Esophagus muscularis mucosa (tissue), 4 donors: ENCODE data around the gene AHRR. TPM values are rescaled to one million over a fixed set of nuclear protein-coding genes. Genes with fewer than 3 reads are reported as not detected.

Source experiments
- DNase-seq: peaks from one replicate; pipeline ENCODE4 v3.0.0-alpha.2; 2017; ENCODE audit errors: extremely low spot score
- H3K27ac ChIP-seq, 4 donors: fragments of 200-600 bp; sonication (generic); replicated peaks in 1 of 4; 1 replicate in 3 of 4; 2 replicates in 1 of 4; pipeline ENCODE4 v1.5.1; 2016 to 2019; ENCODE audit warnings: mild to moderate bottlenecking in 1 of 4
- H3K27me3 ChIP-seq, 4 donors: fragments of 200-600 bp; sonication (generic); one replicate each; pipeline versions ENCODE4 v1.5.1 to v1.6.0; 2016 to 2019
- H3K36me3 ChIP-seq, 4 donors: fragments of 200-600 bp; sonication (generic); one replicate each; pipeline ENCODE4 v1.5.1; 2016 to 2019
- H3K4me1 ChIP-seq, 4 donors: fragments of 200-600 bp; sonication (generic); one replicate each; pipeline ENCODE4 v1.5.1; 2016 to 2019
- H3K4me3 ChIP-seq, 4 donors: fragments of 200-600 bp; sonication (generic); 1 replicate in 2 of 4; 2 replicates in 2 of 4; pipeline ENCODE4 v1.5.1; 2016 to 2019; ENCODE audit warnings: mild to moderate bottlenecking in 4 of 4, moderate library complexity in 1 of 4
- H3K9me3 ChIP-seq, 4 donors: fragments of 200-600 bp; sonication (generic); 1 replicate in 3 of 4; 2 replicates in 1 of 4; pipeline ENCODE4 v1.5.1; 2016 to 2019
- EP300 ChIP-seq: sonication (generic); formaldehyde crosslinking; IDR thresholded peaks from one replicate; pipeline ENCODE4 v1.6.1; 2017; ENCODE audit warnings: antibody characterized with exemption
- POLR2A ChIP-seq: fragments of 450-650 bp; IDR thresholded peaks from one replicate; pipeline ENCODE4 v1.6.1; 2017; ENCODE audit warnings: antibody characterized with exemption, moderate library complexity, mild to moderate bottlenecking, low read depth
- POLR2AphosphoS5 ChIP-seq, 2 donors: sonication (generic); formaldehyde crosslinking; IDR thresholded peaks; one replicate each; pipeline ENCODE4 v1.6.1; 2017; ENCODE audit warnings: antibody characterized with exemption in 2 of 2
- WGBS: methylation state at CpG from one replicate; pipeline ENCODE4 v1.1.5; 2018; 5-methylcytosine and 5-hydroxymethylcytosine counted together
- intact Hi-C: fragments of 100-400 bp; cut with DNase I; formaldehyde crosslinking; loops from one replicate; pipeline ENCODE4 v1.15.1; 2023
- total RNA-seq, 4 donors: library from RNA; depleted of rRNA; stranded (reverse); fragments of >200 nt; gene quantifications; one replicate each; pipeline versions ENCODE4 v1.1.0 to v1.2.1, GENCODE V29; 2016
- TF ChIP-seq, protein P1 (sequence below), 3 experiments: fragments of 200-600 bp in 2 of 3; fragments of 450-650 bp in 1 of 3; sonication (generic) in 2 of 3; IDR thresholded peaks; one replicate each; pipeline ENCODE4 v1.5.1; 2017 to 2019; ENCODE audit warnings: antibody characterized with exemption in 3 of 3, mild to moderate bottlenecking in 2 of 3, moderate library complexity in 1 of 3

Gene AHRR
- total RNA-seq, 4 donors from 2014 or later: 0.33 to 5.5 (median 0.86) TPM

DNA sequence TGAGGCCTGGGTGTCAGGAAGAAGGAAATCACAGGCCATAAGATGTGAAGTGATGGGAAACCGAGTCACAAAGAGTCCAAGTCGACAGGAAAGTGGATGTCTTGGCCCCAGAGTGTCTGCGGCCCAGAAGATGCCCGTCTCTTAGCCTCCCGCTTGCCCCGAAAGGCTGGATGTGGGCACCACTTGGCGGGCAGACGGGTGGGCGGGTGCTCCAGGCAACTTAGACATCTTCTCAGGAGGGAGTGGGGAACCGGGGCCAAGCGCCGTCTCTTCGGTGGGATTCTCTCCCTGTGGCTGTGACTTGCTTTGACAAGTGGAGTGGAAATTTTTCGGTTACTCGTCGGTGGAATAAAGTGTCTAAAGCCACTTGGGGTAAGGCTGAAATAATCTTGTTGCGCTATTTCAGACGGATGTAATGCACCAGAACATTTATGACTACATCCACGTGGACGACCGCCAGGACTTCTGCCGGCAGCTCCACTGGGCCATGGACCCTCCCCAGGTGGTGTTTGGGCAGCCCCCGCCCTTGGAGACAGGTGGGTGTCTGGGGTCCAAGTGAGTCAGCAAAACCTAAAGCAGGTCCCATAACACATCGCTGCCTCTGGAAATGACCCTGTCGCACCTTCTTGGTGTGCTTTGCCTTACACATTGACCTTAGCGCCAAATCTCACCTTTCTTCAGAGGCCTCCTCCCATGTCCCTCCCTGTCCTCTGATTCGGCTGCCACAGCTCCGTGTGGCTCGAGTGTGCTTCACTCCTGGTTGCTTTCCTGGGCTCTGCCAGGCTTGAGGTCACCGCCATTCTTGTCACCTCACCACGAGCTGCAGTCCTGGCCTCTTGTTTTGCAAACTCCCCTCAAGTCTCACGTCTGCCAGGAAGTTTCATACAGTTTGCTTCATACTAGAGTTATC lies 101.1 kb downstream of the AHRR start:
- 84% methylated on average over 32 of the region's 32 CpGs for WGBS
- Histone ChIP-seq H3K4me1 (no peaks in the 10 kb centered on the region), H3K27me3 (peaks cover 0 to 6% (median 0%) of the 10 kb centered on the region in 4 donors), H3K36me3 (no peaks in the 10 kb centered on the region), H3K27ac (no peak overlapping the region), H3K9me3 (no peaks in the 10 kb centered on the region), H3K4me3 (no peak overlapping the region)
- DNase-seq: no peak
- intact Hi-C loops: no loop called here
- TF ChIP-seq POLR2AphosphoS5 (IDR thresholded peaks at IDR 0.05) (no peak), EP300 (no peak), POLR2A (no peak)
- TF ChIP-seq, protein P1, sequence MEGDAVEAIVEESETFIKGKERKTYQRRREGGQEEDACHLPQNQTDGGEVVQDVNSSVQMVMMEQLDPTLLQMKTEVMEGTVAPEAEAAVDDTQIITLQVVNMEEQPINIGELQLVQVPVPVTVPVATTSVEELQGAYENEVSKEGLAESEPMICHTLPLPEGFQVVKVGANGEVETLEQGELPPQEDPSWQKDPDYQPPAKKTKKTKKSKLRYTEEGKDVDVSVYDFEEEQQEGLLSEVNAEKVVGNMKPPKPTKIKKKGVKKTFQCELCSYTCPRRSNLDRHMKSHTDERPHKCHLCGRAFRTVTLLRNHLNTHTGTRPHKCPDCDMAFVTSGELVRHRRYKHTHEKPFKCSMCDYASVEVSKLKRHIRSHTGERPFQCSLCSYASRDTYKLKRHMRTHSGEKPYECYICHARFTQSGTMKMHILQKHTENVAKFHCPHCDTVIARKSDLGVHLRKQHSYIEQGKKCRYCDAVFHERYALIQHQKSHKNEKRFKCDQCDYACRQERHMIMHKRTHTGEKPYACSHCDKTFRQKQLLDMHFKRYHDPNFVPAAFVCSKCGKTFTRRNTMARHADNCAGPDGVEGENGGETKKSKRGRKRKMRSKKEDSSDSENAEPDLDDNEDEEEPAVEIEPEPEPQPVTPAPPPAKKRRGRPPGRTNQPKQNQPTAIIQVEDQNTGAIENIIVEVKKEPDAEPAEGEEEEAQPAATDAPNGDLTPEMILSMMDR (IDR thresholded peaks at IDR 0.05): no peak

DNA sequence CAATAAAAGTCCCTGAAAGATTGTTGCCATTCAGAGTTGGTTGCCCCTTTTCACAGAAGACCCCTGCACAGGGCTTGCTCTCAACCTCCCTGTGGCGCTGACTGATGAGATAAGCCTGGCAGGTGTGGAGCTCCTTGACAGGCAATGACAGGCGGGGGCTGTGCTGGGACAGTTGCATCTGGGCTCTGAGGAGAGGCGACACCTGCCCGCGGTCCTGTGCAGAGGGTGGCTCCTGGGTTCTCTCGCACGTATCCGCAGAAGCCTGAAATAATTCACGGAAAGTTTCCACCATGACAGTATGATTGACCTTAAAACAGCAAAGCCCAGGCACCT lies 101.7 kb downstream of the AHRR start:
- H3K27me3 ChIP-seq: peaks cover 0 to 6% (median 0%) of the 10 kb centered on the region in 4 donors
- DNase-seq: no peak
- no peaks in the 10 kb centered on the region for H3K4me1 ChIP-seq
- H3K4me3 ChIP-seq: no peak overlapping the region
- intact Hi-C loops: no loop called here
- no peak for TF ChIP-seq POLR2A
- TF ChIP-seq, protein P1 (IDR thresholded peaks at IDR 0.05): no peak
- TF ChIP-seq EP300: no peak
- no peak for TF ChIP-seq POLR2AphosphoS5 (IDR thresholded peaks at IDR 0.05)
- no peaks in the 10 kb centered on the region for H3K9me3 ChIP-seq
- WGBS: 79% methylated on average over 4 of the region's 9 CpGs
- no peak overlapping the region for H3K27ac ChIP-seq
- H3K36me3 ChIP-seq: no peaks in the 10 kb centered on the region

DNA sequence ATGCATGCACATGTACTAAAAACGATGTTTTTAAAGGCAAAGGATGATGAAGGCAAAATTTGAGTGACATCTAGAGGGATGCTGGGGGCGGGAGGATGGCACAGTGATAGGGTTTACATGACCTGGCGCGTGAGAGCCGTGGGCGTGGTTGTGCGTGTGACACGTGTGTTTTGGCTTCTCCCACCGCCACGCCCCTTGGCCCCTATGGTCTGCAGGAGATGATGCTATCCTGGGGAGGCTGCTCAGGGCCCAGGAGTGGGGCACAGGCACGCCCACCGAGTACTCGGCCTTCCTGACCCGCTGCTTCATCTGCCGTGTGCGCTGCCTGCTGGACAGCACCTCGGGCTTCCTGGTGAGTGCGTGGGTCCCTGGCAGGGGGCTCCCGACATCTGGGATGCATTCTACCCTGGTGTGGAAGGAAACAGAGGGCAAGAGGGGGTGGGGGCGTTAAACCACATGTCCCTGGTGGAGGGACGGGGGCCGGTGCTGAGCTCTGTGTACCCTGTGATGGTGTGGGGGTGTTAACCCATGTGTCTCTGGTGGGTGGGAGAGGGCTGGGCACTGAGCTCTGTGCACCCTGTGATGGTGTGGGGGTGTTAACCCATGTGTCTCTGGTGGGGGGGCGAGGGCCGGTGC lies 102.2 kb downstream of the AHRR start:
- intact Hi-C loops: no loop called here
- Histone ChIP-seq H3K36me3 (no peaks in the 10 kb centered on the region), H3K9me3 (no peaks in the 10 kb centered on the region), H3K27ac (no peak overlapping the region), H3K4me3 (no peak overlapping the region), H3K4me1 (no peaks in the 10 kb centered on the region), H3K27me3 (peaks cover 0 to 6% (median 0%) of the 10 kb centered on the region in 4 donors)
- no peak for TF ChIP-seq EP300
- no peak for TF ChIP-seq POLR2A
- TF ChIP-seq, protein P1 (IDR thresholded peaks at IDR 0.05): no peak
- no peak for TF ChIP-seq POLR2AphosphoS5 (IDR thresholded peaks at IDR 0.05)
- DNase-seq: no peak
- WGBS: 84% methylated on average over 20 of the region's 24 CpGs

DNA sequence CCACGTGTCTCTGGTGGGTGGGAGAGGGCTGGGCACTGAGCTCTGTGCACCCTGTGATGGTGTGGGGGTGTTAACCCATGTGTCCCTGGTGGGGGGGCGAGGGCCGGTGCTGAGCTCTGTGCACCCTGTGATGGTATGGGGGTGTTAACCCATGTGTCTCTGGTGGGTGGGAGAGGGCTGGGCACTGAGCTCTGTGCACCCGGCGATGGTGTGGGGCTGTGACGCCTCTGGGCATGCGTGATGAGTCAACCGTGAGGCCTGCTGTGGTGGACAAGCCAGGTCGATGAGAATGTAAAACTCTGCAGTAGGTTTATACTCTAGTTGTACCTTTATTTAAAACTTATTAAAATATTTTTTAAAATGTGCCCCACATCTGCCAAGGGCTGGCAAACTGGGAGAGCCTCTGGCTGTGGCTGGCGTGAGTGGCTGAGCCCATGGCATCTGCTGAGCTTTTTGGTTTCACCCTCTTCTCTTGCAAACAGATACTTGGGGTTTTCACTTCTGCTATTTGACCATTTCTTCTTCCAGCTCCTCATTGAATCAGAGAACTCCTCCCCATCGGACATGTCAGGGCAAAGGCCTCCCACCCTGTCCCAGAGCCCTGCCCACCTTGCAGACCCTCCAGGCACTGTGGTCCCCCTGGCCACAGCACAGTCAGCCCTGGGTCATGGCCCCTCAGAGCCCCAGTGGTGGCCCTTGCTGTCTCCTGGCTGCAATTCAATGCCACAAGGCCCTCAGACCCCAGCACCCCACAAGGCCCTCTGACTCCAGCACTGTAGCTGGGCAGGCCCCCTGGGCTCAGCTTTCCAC lies 103.0 kb downstream of the AHRR start:
- no peaks in the 10 kb centered on the region for H3K36me3 ChIP-seq
- DNase-seq: no peak
- no peak for TF ChIP-seq POLR2AphosphoS5 (IDR thresholded peaks at IDR 0.05)
- TF ChIP-seq POLR2A: no peak
- TF ChIP-seq EP300: no peak
- TF ChIP-seq, protein P1 (IDR thresholded peaks at IDR 0.05): no peak
- intact Hi-C loops: no loop called here
- H3K27me3 ChIP-seq: peaks cover 0 to 9% (median 0%) of the 10 kb centered on the region in 4 donors
- H3K4me3 ChIP-seq: no peak overlapping the region
- no peaks in the 10 kb centered on the region for H3K9me3 ChIP-seq
- H3K4me1 ChIP-seq: peaks cover 0 to 3% (median under 1%) of the 10 kb centered on the region in 4 donors
- H3K27ac ChIP-seq: no peak overlapping the region
- WGBS: 86% methylated on average over 8 of the region's 11 CpGs
